AG10803 (cell line): ENCODE measurements around the gene P3H2.

Source experiments
- DNase-seq: peaks from one replicate; pipeline ENCODE4 v3.0.0; 2010; ENCODE audit warnings: low read depth
- H3K4me3 ChIP-seq: 2 replicates; pipeline ENCODE4 v1.5.1; 2011; ENCODE audit warnings: mild to moderate bottlenecking, low read length, control low read depth
- CTCF ChIP-seq: conservative IDR thresholded peaks from 2 replicates; pipeline ENCODE4 v1.5.1; 2011; ENCODE audit warnings: mild to moderate bottlenecking, low read length, control low read depth, inconsistent platforms

Gene P3H2

GRCh38 chr3:190003068-190003467, 117.6 kb downstream of the P3H2 start:
- no peak for TF ChIP-seq CTCF
- no peak overlapping the region for H3K4me3 ChIP-seq
- no peak for DNase-seq

- no peak for DNase-seq
- no peak for TF ChIP-seq CTCF
- H3K4me3 ChIP-seq = no peak overlapping the region
Measured at GRCh38 chr3:190001426-190001825, 119.3 kb downstream of the P3H2 start.

GRCh38 chr3:190000861-190001196, 119.9 kb downstream of the P3H2 start:
- TF ChIP-seq CTCF = no peak
- H3K4me3 ChIP-seq = no peak overlapping the region; the same call in 1 of the 2 replicates
- no peak for DNase-seq

- TF ChIP-seq CTCF = no peak
- H3K4me3 ChIP-seq = no peak overlapping the region
- DNase-seq = no peak
Measured at GRCh38 chr3:190000187-190000860, 120.4 kb downstream of the P3H2 start.

GRCh38 chr3:189999718-190000117, 121.0 kb downstream of the P3H2 start:
- no peak for TF ChIP-seq CTCF
- no peak for DNase-seq
- no peak overlapping the region for H3K4me3 ChIP-seq

GRCh38 chr3:189995129-189995528, 125.6 kb downstream of the P3H2 start:
- DNase-seq = peak; percentile 66
- no peak overlapping the region for H3K4me3 ChIP-seq
- no peak for TF ChIP-seq CTCF

GRCh38 chr3:189990826-189991225, 129.9 kb downstream of the P3H2 start:
- H3K4me3 ChIP-seq = no peak overlapping the region
- DNase-seq = no peak
- no peak for TF ChIP-seq CTCF
